GM19240 (cell line): ENCODE results near the gene GALNT11.
"Not testable (repeated sequence)": the region's sequence is repeated elsewhere in the genome, so short reads cannot be mapped to it uniquely, and the experiment has no call there.

Experiments used
- DNase-seq: peaks from one replicate; pipeline ENCODE4 v3.0.0; 2011; ENCODE audit warnings: low spot score; ENCODE audit not compliant: insufficient read length

The GALNT11 gene

GRCh38 chr7:152025077-152025936, at the start of gene GALNT11:
Gene GALNT11, plus strand, starts transcription at chr7:152025674. Its CDS starts 68,554 bp downstream, at chr7:152094228.
- DNase-seq = peak; percentile 76

- DNase-seq = no peak
These were observed 46.9 kb upstream of the GALNT11 start for GRCh38 chr7:151978616-151979015.

GRCh38 chr7:151981223-151981622, 44.3 kb upstream of the GALNT11 start:
- DNase-seq = no peak

GRCh38 chr7:151982806-151983205, 42.7 kb upstream of the GALNT11 start:
- DNase-seq = no peak

GRCh38 chr7:151984612-151985011, 40.9 kb upstream of the GALNT11 start:
- no peak for DNase-seq

- DNase-seq = no peak
These were observed 37.5 kb upstream of the GALNT11 start for GRCh38 chr7:151987748-151988529.

GRCh38 chr7:151992375-151992774, 33.1 kb upstream of the GALNT11 start:
- DNase-seq = no peak

GRCh38 chr7:151993977-151994676, 31.3 kb upstream of the GALNT11 start:
- DNase-seq = no peak

- DNase-seq = no peak
These were observed 25.9 kb upstream of the GALNT11 start for GRCh38 chr7:151999424-152000090.

- DNase-seq = no peak
These were observed 25.3 kb upstream of the GALNT11 start for GRCh38 chr7:152000191-152000590.

- no peak for DNase-seq
These were observed 19.1 kb upstream of the GALNT11 start for GRCh38 chr7:152006336-152006735.

GRCh38 chr7:152011860-152012259, 13.6 kb upstream of the GALNT11 start:
- DNase-seq = no peak

GRCh38 chr7:152013230-152013629, 12.2 kb upstream of the GALNT11 start:
- DNase-seq = no peak

- no peak for DNase-seq
These were observed 11.5 kb upstream of the GALNT11 start for GRCh38 chr7:152013974-152014373.

GRCh38 chr7:152014722-152015121, 10.8 kb upstream of the GALNT11 start:
- DNase-seq = no peak

- DNase-seq = no peak
These were observed 9.9 kb upstream of the GALNT11 start for GRCh38 chr7:152015600-152015999.

GRCh38 chr7:152016947-152017346, 8.5 kb upstream of the GALNT11 start:
- DNase-seq = no peak

GRCh38 chr7:152017683-152018082, 7.8 kb upstream of the GALNT11 start:
- DNase-seq = not testable (repeated sequence)

GRCh38 chr7:152021740-152022139, 3.7 kb upstream of the GALNT11 start:
- not testable (repeated sequence) for DNase-seq

- DNase-seq = no peak
These were observed 740 bp downstream of the GALNT11 start for GRCh38 chr7:152025937-152026890.
